H1 (cell line): ENCODE data around the gene MELTF. TPM values are rescaled to one million over a fixed set of nuclear protein-coding genes. Genes with fewer than 3 reads are reported as not detected.

ENCODE experiments used
- CBX8 ChIP-seq: fragments of 300-800, 300-1000 bp; sonication (generic); IDR thresholded peaks from 2 replicates; pipeline ENCODE4 v1.7.1; 2016; ENCODE audit warnings: low read depth, low read length, borderline replicate concordance
- CEBPB ChIP-seq: IDR thresholded peaks from 2 replicates; pipeline ENCODE4 v1.6.1; 2012; ENCODE audit warnings: low read depth, low read length
- CHD1 ChIP-seq: IDR thresholded peaks from 2 replicates; pipeline ENCODE4 v1.6.1; 2012; ENCODE audit warnings: low read depth, low read length, improper control_type of control experiment
- CTBP2 ChIP-seq: IDR thresholded peaks from 2 replicates; pipeline ENCODE4 v1.7.0; 2011; ENCODE audit warnings: borderline replicate concordance, mild to moderate bottlenecking, moderate library complexity, mixed read lengths, low read length; ENCODE audit not compliant: insufficient read depth, insufficient read length
- JUN ChIP-seq: IDR thresholded peaks from 2 replicates; pipeline ENCODE4 v1.6.1; 2011; ENCODE audit warnings: low read depth, mild to moderate bottlenecking, improper control_type of control experiment, low read length
- KDM1A ChIP-seq: fragments of 200-600, 300-600 bp; sonication (generic); IDR thresholded peaks from 2 replicates; pipeline ENCODE4 v1.7.1; 2016; ENCODE audit warnings: mild to moderate bottlenecking, low read length, borderline replicate concordance
- MAFK ChIP-seq: IDR thresholded peaks from 2 replicates; pipeline ENCODE4 v1.6.1; 2012; ENCODE audit warnings: low read depth, mild to moderate bottlenecking, improper control_type of control experiment, low read length
- SAP30 ChIP-seq: fragments of 300-600 bp; sonication (generic); IDR thresholded peaks from 2 replicates; pipeline ENCODE4 v1.7.1; 2012; ENCODE audit warnings: low read length, moderate library complexity, mild to moderate bottlenecking, inconsistent platforms; ENCODE audit not compliant: insufficient read depth, insufficient replicate concordance
- SIRT6 ChIP-seq: IDR thresholded peaks from one replicate; pipeline ENCODE4 v1.7.1; 2012; ENCODE audit warnings: low read length, inconsistent platforms
- TAF7 ChIP-seq: optimal IDR thresholded peaks from 2 replicates; pipeline ENCODE3; 2011; ENCODE audit warnings: low read depth, mild to moderate bottlenecking, inconsistent platforms, low read length, moderate library complexity, borderline replicate concordance
- polyA plus RNA-seq, 7 experiments: library from polyadenylated mRNA; depleted of rRNA in 3 of 7; stranded (reverse) in 5 of 7; unstranded in 2 of 7; fragments of >200 nt in 5 of 7; fragments of 200-250 nt in 2 of 7; gene quantifications; 1 replicate in 5 of 7; 2 replicates in 1 of 7; 4 replicates in 1 of 7; pipeline versions ENCODE4 v1.2.1 to v1.2.3, GENCODE V29; 2011 to 2013; ENCODE audit warnings: missing spikeins in 2 of 7, mixed read lengths in 2 of 7
- total RNA-seq: library from RNA; stranded (reverse); fragmentation: NEBNext Ultra II Directional; extraction: Animal tissue kit (Norgen Biotek cat#: 25700); gene quantifications from 2 replicates; pipeline ENCODE4 v1.2.1, GENCODE V29; 2021

Gene MELTF
- total and polyA plus RNA-seq, 2 of the 8 experiments (the other 6 are each of a cell fraction or from before 2014, with no cell fraction given), result 1.7 to 3.5 TPM

GRCh38 chr3:197007953-197008352, 21.7 kb downstream of the MELTF start (continued):
- no peak for TF ChIP-seq KDM1A
- TF ChIP-seq CTBP2, result no peak
- no peak for TF ChIP-seq SIRT6
- no peak for TF ChIP-seq SAP30
- TF ChIP-seq CEBPB, result no peak
- TF ChIP-seq CBX8, result no peak
- TF ChIP-seq CHD1, result no peak
- TF ChIP-seq JUN, result no peak
- no peak for TF ChIP-seq TAF7
- TF ChIP-seq MAFK, result no peak
